ENCODE results near the gene MAU2. TPM values are rescaled to one million over a fixed set of nuclear protein-coding genes. Genes with fewer than 3 reads are reported as not detected.

Gene MAU2
- total RNA-seq, 2 donors from 2014 or later = 64.1 to 64.3 TPM

- Histone ChIP-seq H3K4me3 (ENCODE audit: low read length) (no peak overlapping the region), H3K9me3 (ENCODE audit: control insufficient read depth, low read length) (no peaks in the 10 kb centered on the region), H3K36me3 (ENCODE audit: control insufficient read depth, insufficient read depth, low read length) (peaks cover 49% of the 10 kb centered on the region), H3K27ac (ENCODE audit: low read depth, low read length) (no peak overlapping the region), H3K27me3 (ENCODE audit: control insufficient read depth, insufficient read depth, low read length, poor library complexity, severe bottlenecking) (no peaks in the 10 kb centered on the region), H3K9ac (ENCODE audit: extremely low read depth, low read length, poor library complexity, severe bottlenecking) (no peak overlapping the region), H3K4me1 (ENCODE audit: control insufficient read depth, insufficient read depth, low read length) (no peaks in the 10 kb centered on the region)
- Mint-ChIP-seq H3K4me1 (no peaks in the 10 kb centered on the region), H3K9me3 (no peaks in the 10 kb centered on the region), H3K4me3 (no peak overlapping the region), H3K36me3 (ENCODE audit: low read depth) (peaks cover 41% of the 10 kb centered on the region), H3K27ac (no peak overlapping the region), H3K27me3 (ENCODE audit: insufficient read depth) (no peaks in the 10 kb centered on the region)
- WGBS, 2 experiments (ENCODE audit: insufficient coverage in 1 of 2, insufficient read length in 1 of 2) = 93 to 97% methylated on average over 18 to 22 of the region's 22 CpGs
- DNase-seq = no peak
- TF ChIP-seq, protein P1, sequence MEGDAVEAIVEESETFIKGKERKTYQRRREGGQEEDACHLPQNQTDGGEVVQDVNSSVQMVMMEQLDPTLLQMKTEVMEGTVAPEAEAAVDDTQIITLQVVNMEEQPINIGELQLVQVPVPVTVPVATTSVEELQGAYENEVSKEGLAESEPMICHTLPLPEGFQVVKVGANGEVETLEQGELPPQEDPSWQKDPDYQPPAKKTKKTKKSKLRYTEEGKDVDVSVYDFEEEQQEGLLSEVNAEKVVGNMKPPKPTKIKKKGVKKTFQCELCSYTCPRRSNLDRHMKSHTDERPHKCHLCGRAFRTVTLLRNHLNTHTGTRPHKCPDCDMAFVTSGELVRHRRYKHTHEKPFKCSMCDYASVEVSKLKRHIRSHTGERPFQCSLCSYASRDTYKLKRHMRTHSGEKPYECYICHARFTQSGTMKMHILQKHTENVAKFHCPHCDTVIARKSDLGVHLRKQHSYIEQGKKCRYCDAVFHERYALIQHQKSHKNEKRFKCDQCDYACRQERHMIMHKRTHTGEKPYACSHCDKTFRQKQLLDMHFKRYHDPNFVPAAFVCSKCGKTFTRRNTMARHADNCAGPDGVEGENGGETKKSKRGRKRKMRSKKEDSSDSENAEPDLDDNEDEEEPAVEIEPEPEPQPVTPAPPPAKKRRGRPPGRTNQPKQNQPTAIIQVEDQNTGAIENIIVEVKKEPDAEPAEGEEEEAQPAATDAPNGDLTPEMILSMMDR (conservative IDR thresholded peaks at IDR 0.05) = no peak
Observed at GRCh38 chr19:19334063-19334988, 13.7 kb downstream of the MAU2 start.

DNA sequence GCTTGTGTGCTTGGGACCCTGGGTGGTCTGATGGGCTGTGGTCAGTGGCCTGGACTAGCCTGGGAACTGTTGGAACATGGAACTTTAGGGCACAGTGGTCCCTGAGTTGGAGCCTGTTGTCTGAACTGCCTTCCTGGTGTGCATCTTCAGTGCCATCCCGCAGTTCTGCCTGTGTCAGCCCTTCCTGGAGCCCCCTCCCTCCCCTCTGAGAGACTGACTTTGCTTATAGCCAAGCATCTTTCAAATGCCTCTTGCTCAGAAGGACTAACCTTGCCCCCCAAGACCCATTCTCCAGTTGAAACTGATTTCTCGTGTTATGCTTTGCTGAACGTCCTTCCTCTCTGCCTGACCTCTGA lies 14.3 kb downstream of the MAU2 start:
- Histone ChIP-seq H3K27ac (ENCODE audit: low read depth, low read length) (no peak overlapping the region), H3K36me3 (ENCODE audit: control insufficient read depth, insufficient read depth, low read length) (peaks cover 45% of the 10 kb centered on the region), H3K9ac (ENCODE audit: extremely low read depth, low read length, poor library complexity, severe bottlenecking) (no peak overlapping the region), H3K4me3 (ENCODE audit: low read length) (no peak overlapping the region), H3K4me1 (ENCODE audit: control insufficient read depth, insufficient read depth, low read length) (no peaks in the 10 kb centered on the region), H3K27me3 (ENCODE audit: control insufficient read depth, insufficient read depth, low read length, poor library complexity, severe bottlenecking) (no peaks in the 10 kb centered on the region), H3K9me3 (ENCODE audit: control insufficient read depth, low read length) (no peaks in the 10 kb centered on the region)
- TF ChIP-seq, protein P1 (conservative IDR thresholded peaks at IDR 0.05) = no peak
- peaks cover 40% of the 10 kb centered on the region for H3K36me3 Mint-ChIP-seq (ENCODE audit: low read depth)
- no peaks in the 10 kb centered on the region for H3K4me1 Mint-ChIP-seq
- no peak overlapping the region for H3K4me3 Mint-ChIP-seq
- DNase-seq = no peak
- H3K27me3 Mint-ChIP-seq (ENCODE audit: insufficient read depth) = no peaks in the 10 kb centered on the region
- 87% methylated on average over 3 of the region's 3 CpGs for WGBS, 2 experiments (ENCODE audit: insufficient coverage in 1 of 2, insufficient read length in 1 of 2)
- H3K9me3 Mint-ChIP-seq = no peaks in the 10 kb centered on the region
- peak overlapping the region; percentile 45 for H3K27ac Mint-ChIP-seq

DNA sequence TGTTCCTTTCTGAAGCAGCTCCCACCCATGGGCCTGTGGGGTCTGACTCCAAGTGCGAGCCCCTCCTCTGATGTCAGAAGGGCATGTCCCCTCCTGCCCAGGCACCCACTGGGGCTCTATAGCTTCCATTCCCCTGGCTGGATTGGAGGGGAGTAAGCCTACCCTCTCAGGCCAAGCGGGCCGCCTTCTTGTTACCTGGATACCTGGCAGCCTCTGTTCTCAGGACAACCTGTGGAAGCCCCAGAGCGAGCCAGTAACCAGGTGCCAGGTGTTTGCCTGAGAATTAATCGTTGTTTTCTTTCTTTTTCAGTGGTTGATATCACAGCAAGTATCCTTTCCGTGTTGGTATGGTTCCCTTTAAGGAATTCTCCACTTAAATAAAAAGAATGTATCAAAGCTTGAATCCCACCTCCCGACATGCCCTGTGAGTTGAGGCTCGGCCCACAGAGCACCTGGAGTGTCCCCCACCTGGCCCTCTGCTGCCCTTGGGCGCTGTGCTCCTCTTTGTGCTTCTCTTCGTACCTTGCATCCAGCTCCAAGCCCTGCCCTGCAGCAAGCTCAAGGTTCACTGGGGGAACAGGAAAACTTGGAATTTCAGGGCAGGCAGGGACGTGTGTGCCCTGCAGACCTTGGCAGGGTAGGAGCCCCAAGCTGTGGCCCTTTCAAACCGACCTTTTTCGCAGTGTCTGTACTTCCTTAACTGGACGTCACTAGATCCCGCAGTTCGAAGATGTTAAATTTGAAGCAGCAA lies 15.0 kb downstream of the MAU2 start:
- Mint-ChIP-seq H3K36me3 (ENCODE audit: low read depth) (peaks cover 40% of the 10 kb centered on the region), H3K9me3 (no peaks in the 10 kb centered on the region), H3K27me3 (ENCODE audit: insufficient read depth) (no peaks in the 10 kb centered on the region), H3K27ac (peak overlapping the region; percentile 45), H3K4me3 (no peak overlapping the region), H3K4me1 (no peaks in the 10 kb centered on the region)
- Histone ChIP-seq H3K4me3 (ENCODE audit: low read length) (no peak overlapping the region), H3K27me3 (ENCODE audit: control insufficient read depth, insufficient read depth, low read length, poor library complexity, severe bottlenecking) (no peaks in the 10 kb centered on the region), H3K27ac (ENCODE audit: low read depth, low read length) (no peak overlapping the region), H3K9ac (ENCODE audit: extremely low read depth, low read length, poor library complexity, severe bottlenecking) (no peak overlapping the region), H3K4me1 (ENCODE audit: control insufficient read depth, insufficient read depth, low read length) (no peaks in the 10 kb centered on the region), H3K9me3 (ENCODE audit: control insufficient read depth, low read length) (no peaks in the 10 kb centered on the region), H3K36me3 (ENCODE audit: control insufficient read depth, insufficient read depth, low read length) (peaks cover 45% of the 10 kb centered on the region)
- TF ChIP-seq, protein P1 (conservative IDR thresholded peaks at IDR 0.05) = no peak
- WGBS, 2 experiments (ENCODE audit: insufficient coverage in 1 of 2, insufficient read length in 1 of 2) = 86 to 87% methylated on average over 11 to 16 of the region's 16 CpGs
- DNase-seq = no peak
